IMR-90 (cell line): ENCODE results near the gene FAM120A. TPM values are rescaled to one million over a fixed set of nuclear protein-coding genes. Genes with fewer than 3 reads are reported as not detected.

Experiments used
- ATAC-seq: fragments of 200-7000 bp; cut with Tn5 transposase; 2 replicates; pipeline ENCODE4 v1.9.1; 2020; ENCODE audit warnings: low read depth, mild to moderate bottlenecking, moderate library complexity
- BruUV-seq: library from RNA; stranded (reverse); fragments of 400-500 nt; replicated peaks from 2 replicates; lab custom pipeline; 2021; lab: Mats Ljungman, UMichigan
- CTCF ChIA-PET: fragments of 300-600 bp; formaldehyde crosslinking; extraction: SDS; loops from one replicate; lab custom pipeline; 2021; ENCODE audit warnings: antibody characterized with exemption; lab: Yijun Ruan, JAX
- POLR2A ChIA-PET: fragments of 300-600 bp; sonication (Branson Sonifier 250); formaldehyde crosslinking; loops from one replicate; lab custom pipeline; 2022; ENCODE audit warnings: antibody characterized with exemption; ENCODE audit not compliant: unreplicated experiment; lab: Charles Lee
- DNase-seq: peaks from one replicate; pipeline ENCODE4 v3.0.0; 2013
- H2AFZ ChIP-seq: replicated peaks from 2 replicates; pipeline ENCODE3; 2013; ENCODE audit warnings: low read length, mild to moderate bottlenecking; ENCODE audit not compliant: poor library complexity
- H2AK5ac ChIP-seq: 2 replicates; pipeline ENCODE4 v1.6.1; 2013; ENCODE audit warnings: low read depth, low read length, inconsistent platforms
- H2AK9ac ChIP-seq: replicated peaks from 2 replicates; pipeline ENCODE3; 2013; ENCODE audit warnings: mild to moderate bottlenecking, low read depth, low read length, moderate library complexity; ENCODE audit not compliant: poor library complexity
- H2BK120ac ChIP-seq: 2 replicates; pipeline ENCODE4 v1.6.1; 2013; ENCODE audit warnings: low read depth, low read length, inconsistent platforms
- H2BK15ac ChIP-seq: 3 replicates; pipeline ENCODE4 v1.6.1; 2013; ENCODE audit warnings: low read depth, low read length, inconsistent platforms
- H2BK20ac ChIP-seq: 2 replicates; pipeline ENCODE4 v1.6.1; 2013; ENCODE audit warnings: low read depth, mild to moderate bottlenecking, inconsistent platforms, low read length, moderate library complexity
- H2BK5ac ChIP-seq: 2 replicates; pipeline ENCODE4 v1.6.1; 2013; ENCODE audit warnings: mild to moderate bottlenecking, low read depth, low read length, inconsistent platforms; ENCODE audit not compliant: poor library complexity, severe bottlenecking
- H3K14ac ChIP-seq: replicated peaks from 2 replicates; pipeline ENCODE4 v1.6.1; 2013; ENCODE audit warnings: low read depth, low read length, inconsistent platforms
- H3K18ac ChIP-seq: 2 replicates; pipeline ENCODE4 v1.6.1; 2013; ENCODE audit warnings: low read depth, low read length, control low read depth
- H3K23ac ChIP-seq: 2 replicates; pipeline ENCODE4 v1.6.1; 2013; ENCODE audit warnings: low read depth, low read length, inconsistent platforms
- H3K27ac ChIP-seq: 2 replicates; pipeline ENCODE4 v1.5.1; 2013; ENCODE audit warnings: mild to moderate bottlenecking, control low read depth, low read length; ENCODE audit not compliant: insufficient read depth
- H3K27me3 ChIP-seq: 2 replicates; pipeline ENCODE4 v1.6.1; 2013; ENCODE audit warnings: low read length; ENCODE audit not compliant: control insufficient read depth, insufficient read depth
- H3K36me3 ChIP-seq: 2 replicates; pipeline ENCODE4 v1.6.1; 2013; ENCODE audit warnings: low read length, mixed read lengths; ENCODE audit not compliant: control insufficient read depth, insufficient read depth
- H3K4ac ChIP-seq: 2 replicates; pipeline ENCODE4 v1.6.1; 2013; ENCODE audit warnings: low read depth, low read length, inconsistent platforms
- H3K4me1 ChIP-seq: 2 replicates; pipeline ENCODE4 v1.6.1; 2013; ENCODE audit warnings: low read length, mixed read lengths; ENCODE audit not compliant: control insufficient read depth, insufficient read depth
- H3K4me2 ChIP-seq: 2 replicates; pipeline ENCODE4 v1.6.1; 2013; ENCODE audit warnings: low read depth, mild to moderate bottlenecking, control low read depth, low read length, moderate library complexity
- H3K4me3 ChIP-seq: 2 replicates; pipeline ENCODE4 v1.5.1; 2013; ENCODE audit warnings: low read depth, mild to moderate bottlenecking, control low read depth, low read length, moderate library complexity; ENCODE audit not compliant: insufficient read depth
- H3K56ac ChIP-seq: 2 replicates; pipeline ENCODE4 v1.6.1; 2013; ENCODE audit warnings: low read length, inconsistent platforms; ENCODE audit not compliant: insufficient read depth; ENCODE audit errors: extremely low read depth
- H3K79me1 ChIP-seq, 2 experiments: 2 replicates each; pipeline ENCODE4 v1.6.1; 2013; ENCODE audit warnings: low read length in 2 of 2, inconsistent platforms in 1 of 2, low read depth in 1 of 2
- H3K9ac ChIP-seq: 2 replicates; pipeline ENCODE4 v1.6.1; 2013; ENCODE audit warnings: low read depth, low read length, control low read depth
- H3K9me1 ChIP-seq: 2 replicates; pipeline ENCODE4 v1.6.1; 2013; ENCODE audit warnings: low read length, inconsistent platforms; ENCODE audit not compliant: insufficient read depth
- H3K9me3 ChIP-seq: 2 replicates; pipeline ENCODE4 v1.6.1; 2013; ENCODE audit warnings: low read length; ENCODE audit not compliant: control insufficient read depth, insufficient read depth
- H4K20me1 ChIP-seq: 2 replicates; pipeline ENCODE4 v1.6.1; 2013; ENCODE audit warnings: low read length, inconsistent platforms; ENCODE audit not compliant: insufficient read depth
- H4K5ac ChIP-seq: 2 replicates; pipeline ENCODE4 v1.6.1; 2013; ENCODE audit warnings: mild to moderate bottlenecking, low read depth, low read length, control low read depth
- H4K8ac ChIP-seq, 2 experiments: 2 replicates each; pipeline ENCODE4 v1.6.1; 2013; ENCODE audit warnings: low read depth in 2 of 2, low read length in 2 of 2, control low read depth in 1 of 2, inconsistent platforms in 1 of 2
- H4K91ac ChIP-seq: 2 replicates; pipeline ENCODE4 v1.6.1; 2013; ENCODE audit warnings: low read depth, low read length, inconsistent platforms; ENCODE audit not compliant: insufficient read depth
- BHLHE40 ChIP-seq: fragments of 150-350 bp; IDR thresholded peaks from 2 replicates; pipeline ENCODE4 v1.6.1; 2016; ENCODE audit warnings: mild to moderate bottlenecking, low read depth, low read length
- CEBPB ChIP-seq: IDR thresholded peaks from 2 replicates; pipeline ENCODE4 v1.6.1; 2012; ENCODE audit warnings: low read depth, low read length, improper control_type of control experiment
- CHD1 ChIP-seq: IDR thresholded peaks from 2 replicates; pipeline ENCODE4 v1.6.1; 2012; ENCODE audit warnings: low read depth, low read length, improper control_type of control experiment
- CTCF ChIP-seq: conservative IDR thresholded peaks from 2 replicates; pipeline ENCODE4 v1.5.1; 2012; ENCODE audit warnings: mild to moderate bottlenecking, low read depth, low read length, improper control_type of control experiment
- FOS ChIP-seq: fragments of 150-350 bp; IDR thresholded peaks from 2 replicates; pipeline ENCODE4 v1.6.1; 2016; ENCODE audit warnings: low read depth, low read length
- MAFK ChIP-seq: IDR thresholded peaks from 2 replicates; pipeline ENCODE4 v1.6.1; 2012; ENCODE audit warnings: low read depth, low read length, improper control_type of control experiment
- MAZ ChIP-seq: IDR thresholded peaks from 2 replicates; pipeline ENCODE4 v1.6.1; 2012; ENCODE audit warnings: low read depth, mild to moderate bottlenecking, low read length, improper control_type of control experiment, moderate library complexity, borderline replicate concordance
- MXI1 ChIP-seq: IDR thresholded peaks from 2 replicates; pipeline ENCODE4 v1.6.1; 2012; ENCODE audit warnings: low read depth, mild to moderate bottlenecking, low read length, moderate library complexity, borderline replicate concordance
- NFE2L2 ChIP-seq: fragments of 150-350 bp; IDR thresholded peaks from 2 replicates; pipeline ENCODE4 v1.6.1; 2016; ENCODE audit warnings: low read depth, mild to moderate bottlenecking, low read length
- POLR2A ChIP-seq: IDR thresholded peaks from 2 replicates; pipeline ENCODE4 v1.6.1; 2012; ENCODE audit warnings: mild to moderate bottlenecking, low read depth, low read length
- RAD21 ChIP-seq: IDR thresholded peaks from 2 replicates; pipeline ENCODE4 v1.6.1; 2012; ENCODE audit warnings: low read length, improper control_type of control experiment
- RCOR1 ChIP-seq: IDR thresholded peaks from 2 replicates; pipeline ENCODE4 v1.6.1; 2012; ENCODE audit warnings: mild to moderate bottlenecking, low read length, improper control_type of control experiment; ENCODE audit not compliant: insufficient replicate concordance
- RFX5 ChIP-seq: IDR thresholded peaks from 2 replicates; pipeline ENCODE4 v1.8.0; 2012; ENCODE audit warnings: low read depth, mild to moderate bottlenecking, low read length, moderate library complexity
- SMC3 ChIP-seq: fragments of 150-350 bp; IDR thresholded peaks from 2 replicates; pipeline ENCODE4 v1.6.1; 2016; ENCODE audit warnings: low read depth, mild to moderate bottlenecking, antibody characterized with exemption, low read length, moderate library complexity
- WGBS, 2 experiments: methylation state at CpG; one replicate each; pipeline versions ENCODE4 v1.1.5 to v1.1.7; 2013; ENCODE audit warnings: missing lambda C conversion rate in 2 of 2; ENCODE audit not compliant: insufficient read length in 1 of 2; ENCODE audit errors: extremely low coverage in 2 of 2; 5-methylcytosine and 5-hydroxymethylcytosine counted together
- dilution Hi-C: fragments of 300-500 bp; cut with HindIII; formaldehyde crosslinking; loops from one replicate; pipeline ENCODE4 v1.14.3; 2018; ENCODE audit warnings: low sequenced_read_pairs; ENCODE audit not compliant: unreplicated experiment
- in situ Hi-C: fragments of 300-500 bp; cut with MboI; formaldehyde crosslinking; loops from 3 replicates; pipeline ENCODE4 v1.14.3; 2019; ENCODE audit warnings: low sequenced_read_pairs, inconsistent platforms, mixed read lengths
- intact Hi-C: fragments of 100-400 bp; cut with micrococcal nuclease; formaldehyde crosslinking; loops from 2 replicates; pipeline ENCODE4 v1.10.0; 2022
- polyA plus RNA-seq, 3 experiments: library from polyadenylated mRNA; depleted of rRNA; stranded (reverse); fragments of >200 nt; gene quantifications; 2 replicates each; pipeline ENCODE4 v1.2.3, GENCODE V29; 2012; ENCODE audit warnings: low replicate concordance in 1 of 3
- total RNA-seq: library from RNA; depleted of rRNA; stranded (reverse); fragments of >200 nt; gene quantifications from 2 replicates; pipeline ENCODE4 v1.2.3, GENCODE V29; 2012
- TF ChIP-seq, protein P1 (sequence below): fragments of 150-350 bp; IDR thresholded peaks from 2 replicates; pipeline ENCODE4 v1.6.1; 2017; ENCODE audit warnings: mild to moderate bottlenecking, antibody characterized with exemption, low read length, low read depth

Gene FAM120A
- total and polyA plus RNA-seq, 2 of the 4 experiments (the other 2 are of a cell fraction), result 61.6 to 75.1 TPM

DNA sequence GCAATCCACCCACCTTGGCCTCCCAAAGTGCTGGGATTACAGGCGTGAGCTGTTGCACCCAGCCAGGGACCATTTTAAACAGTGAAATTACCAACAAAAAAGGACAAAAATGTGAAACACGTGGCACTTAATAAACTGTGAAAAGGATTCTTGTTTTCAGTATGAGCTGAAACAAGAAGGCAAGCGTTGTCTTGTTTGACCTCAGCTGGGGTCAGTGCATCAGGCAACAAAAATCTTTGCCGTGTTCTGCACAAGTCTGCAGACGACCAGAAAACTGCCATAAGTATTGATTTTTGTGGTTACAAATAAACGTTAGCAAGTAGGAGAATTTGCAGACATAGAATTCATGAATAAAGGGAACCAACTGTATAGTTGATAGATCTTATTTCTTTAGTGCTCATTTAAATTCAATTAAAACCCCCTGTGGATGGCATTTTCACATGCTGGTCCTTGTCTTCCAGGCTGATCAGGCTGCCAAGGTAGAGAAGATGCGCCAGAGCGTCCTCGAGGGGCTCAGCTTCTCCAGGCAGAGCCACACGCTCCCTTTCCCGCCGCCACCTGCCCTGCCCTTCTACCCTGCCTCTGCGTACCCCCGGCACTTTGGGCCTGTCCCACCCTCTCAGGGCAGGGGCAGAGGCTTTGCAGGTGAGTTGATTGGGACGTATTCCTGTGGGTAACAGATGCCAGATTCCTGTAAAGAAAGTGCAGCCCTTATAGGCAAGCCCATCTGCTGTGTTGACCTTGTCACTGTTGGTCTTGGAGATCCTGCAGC lies 106.1 kb downstream of the FAM120A start (continued):
- TF ChIP-seq RFX5, result no peak

- H3K23ac ChIP-seq, result no peak overlapping the region
- H4K8ac ChIP-seq, result no peak overlapping the region
- intact Hi-C loops (no loop called here), dilution Hi-C loops (no loop called here), in situ Hi-C loops (loop anchor here (25.0 kb wide), 1 partner anchor 446 kb away; no protein-coding TSS in a partner anchor)
- H2BK5ac ChIP-seq, result no peak overlapping the region
- H3K9ac ChIP-seq, result no peak overlapping the region
- no peak overlapping the region for H2BK20ac ChIP-seq
- no peak overlapping the region for H3K18ac ChIP-seq
- no peak overlapping the region for H3K4me3 ChIP-seq
- H3K4ac ChIP-seq, result no peak overlapping the region
- POLR2A ChIA-PET, result no interaction called here
- H2BK15ac ChIP-seq, result no peak overlapping the region
- no peak overlapping the region for H2BK120ac ChIP-seq
- H3K36me3 ChIP-seq, result peaks cover 49% of the 10 kb centered on the region
- 94% methylated on average over 5 of the region's 14 CpGs; no CpG with 5 or more reads in 1 of the 2 experiments for WGBS, 2 experiments
- H3K9me1 ChIP-seq, result no peaks in the 10 kb centered on the region
- no peak overlapping the region for H3K4me2 ChIP-seq
- H2AK9ac ChIP-seq, result no peak overlapping the region
- H4K20me1 ChIP-seq, result no peaks in the 10 kb centered on the region
- H3K9me3 ChIP-seq, result no peaks in the 10 kb centered on the region
- no peak overlapping the region for H4K91ac ChIP-seq
- H4K5ac ChIP-seq, result no peak overlapping the region
- no peak overlapping the region for H3K27ac ChIP-seq
- no peak for ATAC-seq
- no peaks in the 10 kb centered on the region for H3K27me3 ChIP-seq
- no TSS peak for BruUV-seq
- no peak overlapping the region for H3K56ac ChIP-seq
- H3K79me1 ChIP-seq, result peaks cover 0 to 4% of the 10 kb centered on the region in 2 experiments; a peak in 2 of 4 replicates
- H2AFZ ChIP-seq, result no peak overlapping the region
- H2AK5ac ChIP-seq, result no peak overlapping the region
- DNase-seq, result no peak
- no peak overlapping the region for H3K14ac ChIP-seq
- no peaks in the 10 kb centered on the region for H3K4me1 ChIP-seq
- CTCF ChIA-PET, result no interaction called here
- TF ChIP-seq MAFK (no peak), BHLHE40 (no peak), RAD21 (no peak), FOS (no peak), MXI1 (no peak), CHD1 (no peak), CEBPB (no peak), RFX5 (no peak), RCOR1 (no peak), POLR2A (no peak), NFE2L2 (no peak), SMC3 (no peak), CTCF (no peak), MAZ (no peak)
- TF ChIP-seq, protein P1, sequence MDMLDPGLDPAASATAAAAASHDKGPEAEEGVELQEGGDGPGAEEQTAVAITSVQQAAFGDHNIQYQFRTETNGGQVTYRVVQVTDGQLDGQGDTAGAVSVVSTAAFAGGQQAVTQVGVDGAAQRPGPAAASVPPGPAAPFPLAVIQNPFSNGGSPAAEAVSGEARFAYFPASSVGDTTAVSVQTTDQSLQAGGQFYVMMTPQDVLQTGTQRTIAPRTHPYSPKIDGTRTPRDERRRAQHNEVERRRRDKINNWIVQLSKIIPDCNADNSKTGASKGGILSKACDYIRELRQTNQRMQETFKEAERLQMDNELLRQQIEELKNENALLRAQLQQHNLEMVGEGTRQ, result no peak
These were observed 107.0 kb downstream of the FAM120A start for GRCh38 chr9:93558503-93558902.
